Pancreas (tissue), 10 donors: ENCODE results near the gene APOBEC3C. TPM values are rescaled to one million over a fixed set of nuclear protein-coding genes. Genes with fewer than 3 reads are reported as not detected.
A peak's percentile ranks its signal among the peaks of the same experiment; 100 is the strongest.

ENCODE experiments used
- ATAC-seq, 4 donors: fragments of 200-7000 bp; cut with Tn5 transposase; one replicate each; pipeline versions ENCODE4 v1.8.0 to v1.9.1; 2020; ENCODE audit warnings: mild to moderate bottlenecking in 4 of 4, moderate library complexity in 4 of 4
- DNase-seq, 6 donors: peaks; one replicate each; pipeline ENCODE4 v3.0.0-alpha.2; 2020
- FAIRE-seq: peaks from 2 replicates; lab custom pipeline; 2012; peaks lifted over from hg19 to GRCh38; lab: Jason Lieb, UNC
- H3K27ac ChIP-seq, 4 donors: fragments of 200-600 bp; sonication (generic); 1 replicate in 3 of 4; 2 replicates in 1 of 4; pipeline versions ENCODE4 v1.5.0 to v1.8.0; 2020
- H3K27me3 ChIP-seq, 4 donors: fragments of 200-600 bp; one replicate each; pipeline ENCODE4 v1.8.0; 2021
- H3K36me3 ChIP-seq, 3 donors: fragments of 200-600 bp; sonication (generic) in 1 of 3; one replicate each; pipeline versions ENCODE4 v1.5.0 to v1.8.0; 2020 to 2021
- H3K4me1 ChIP-seq, 3 donors: fragments of 200-600 bp; one replicate each; pipeline ENCODE4 v1.8.0; 2021
- H3K4me3 ChIP-seq, 4 donors: fragments of 200-600 bp; sonication (generic) in 2 of 4; one replicate each; pipeline versions ENCODE4 v1.5.0 to v1.8.0; 2020 to 2021
- H3K9me3 ChIP-seq, 4 donors: fragments of 200-600 bp; one replicate each; pipeline ENCODE4 v1.8.0; 2021
- WGBS, 2 donors: extraction: QIAGEN DNeasy Blood & Tissue Kit; methylation state at CpG; one replicate each; pipeline ENCODE4 v1.1.7; 2013; 5-methylcytosine and 5-hydroxymethylcytosine counted together
- intact Hi-C, 3 donors: fragments of 100-400 bp; cut with DNase I; formaldehyde crosslinking; loops; one replicate each; pipeline versions ENCODE4 v1.11.1 to v1.14.2; 2022
- polyA plus RNA-seq, 2 donors: library from polyadenylated mRNA; stranded (reverse); fragments of 200-250 nt; gene quantifications; one replicate each; pipeline ENCODE4 v1.2.3, GENCODE V29; 2013
- total RNA-seq, 6 donors: library from RNA; stranded (reverse); fragmentation: NEBNext Ultra II Directional in 4 of 6; extraction: Animal tissue kit (Norgen Biotek cat#: 25700) in 4 of 6; gene quantifications; one replicate each; pipeline versions ENCODE4 v1.2.1 to v1.2.4, GENCODE V29; 2021 to 2023
- TF ChIP-seq, protein P1 (sequence below), 4 donors: fragments of 200-600 bp; sonication (generic) in 3 of 4; IDR thresholded peaks; one replicate each; pipeline versions ENCODE4 v1.5.0 to v1.8.0; 2021; ENCODE audit warnings: antibody characterized with exemption in 4 of 4
- donor health status: healthy with polysubstance abuse.
- donor health status: DM: no; HTN: no; CAD: no; lungs with moderate emphysema.
- donor health status: DM: no; HTN: no; CAD: no.
- donor health status: control.
- donor health status: control.
- donor health status: Bipolar disorder and iron deficiency.
- donor health status: DM: yes; HTN: yes; CAD: no.
- donor health status: DM: no; HTN: no; CAD: no.
- donor health status: DM: no; HTN: no; CAD: no.
- donor health status: DM: yes; HTN: yes; CAD: no.

The APOBEC3C gene
- total RNA-seq (10 to 100 TPM in 1 of 6 donors, 1 to 10 TPM in 5; 2.5 to 12.0 (median 4.2) TPM), polyA plus RNA-seq (1 to 10 TPM; 5.3 to 7.9 TPM)

DNA sequence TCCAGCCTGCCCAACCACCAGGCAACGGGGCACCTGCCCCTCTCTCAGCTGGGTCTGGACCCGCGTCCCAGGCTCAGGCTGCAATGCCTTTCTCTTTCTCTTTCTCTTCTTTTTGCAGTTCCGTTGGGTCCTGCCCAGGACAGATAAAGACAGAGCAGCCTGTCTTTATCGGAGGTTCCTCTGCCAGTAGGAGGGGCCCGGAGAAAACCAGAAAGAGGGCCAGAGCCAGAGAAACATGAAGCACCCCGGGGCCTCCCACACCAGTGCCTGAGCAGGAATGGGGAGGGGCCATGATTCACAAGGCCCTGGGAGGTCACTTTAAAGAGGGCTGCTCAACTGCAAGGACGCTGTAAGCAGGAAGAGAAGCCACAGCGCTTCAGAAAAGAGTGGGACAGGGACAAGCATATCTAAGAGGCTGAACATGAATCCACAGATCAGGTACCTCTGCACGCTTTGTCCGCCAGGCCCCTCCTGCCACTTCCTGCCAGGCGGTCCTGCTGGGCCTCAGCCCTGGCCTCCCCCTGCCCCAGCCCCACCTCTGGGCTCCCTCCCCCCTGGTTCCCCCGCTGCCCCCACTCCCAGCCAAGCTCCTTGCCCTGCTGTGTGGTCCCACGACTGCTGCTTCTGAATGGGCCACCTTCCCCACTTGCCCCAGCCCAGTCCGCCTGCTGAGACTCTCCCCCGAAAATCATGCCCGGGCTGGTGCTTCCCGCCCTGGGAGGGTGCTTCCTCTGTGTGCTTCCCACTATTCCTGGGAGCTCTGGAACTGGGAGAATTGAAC, at the start of gene APOBEC3C:
Gene APOBEC3C, plus strand, starts transcription at position 316 of the 781 bp plus-strand sequence. Its CDS starts 106 bp downstream, at position 422.
- FAIRE-seq (peak; percentile 37), DNase-seq (peak in 4 of 6 donors; percentile 51 to 60 (median 52)), ATAC-seq (peak; percentile 83 to 94 (median 92))
- H3K27me3 ChIP-seq, result no peaks in the 10 kb centered on the region
- H3K4me1 ChIP-seq, result no peaks in the 10 kb centered on the region
- TF ChIP-seq, protein P1, sequence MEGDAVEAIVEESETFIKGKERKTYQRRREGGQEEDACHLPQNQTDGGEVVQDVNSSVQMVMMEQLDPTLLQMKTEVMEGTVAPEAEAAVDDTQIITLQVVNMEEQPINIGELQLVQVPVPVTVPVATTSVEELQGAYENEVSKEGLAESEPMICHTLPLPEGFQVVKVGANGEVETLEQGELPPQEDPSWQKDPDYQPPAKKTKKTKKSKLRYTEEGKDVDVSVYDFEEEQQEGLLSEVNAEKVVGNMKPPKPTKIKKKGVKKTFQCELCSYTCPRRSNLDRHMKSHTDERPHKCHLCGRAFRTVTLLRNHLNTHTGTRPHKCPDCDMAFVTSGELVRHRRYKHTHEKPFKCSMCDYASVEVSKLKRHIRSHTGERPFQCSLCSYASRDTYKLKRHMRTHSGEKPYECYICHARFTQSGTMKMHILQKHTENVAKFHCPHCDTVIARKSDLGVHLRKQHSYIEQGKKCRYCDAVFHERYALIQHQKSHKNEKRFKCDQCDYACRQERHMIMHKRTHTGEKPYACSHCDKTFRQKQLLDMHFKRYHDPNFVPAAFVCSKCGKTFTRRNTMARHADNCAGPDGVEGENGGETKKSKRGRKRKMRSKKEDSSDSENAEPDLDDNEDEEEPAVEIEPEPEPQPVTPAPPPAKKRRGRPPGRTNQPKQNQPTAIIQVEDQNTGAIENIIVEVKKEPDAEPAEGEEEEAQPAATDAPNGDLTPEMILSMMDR (IDR thresholded peaks at IDR 0.05), result no peak
- H3K4me3 ChIP-seq, result peak within 1 kb of the TSS in 2 of 4 donors; percentile 18 to 35
- intact Hi-C loops, result no loop called here
- no peaks in the 10 kb centered on the region for H3K9me3 ChIP-seq
- no peaks in the 10 kb centered on the region for H3K36me3 ChIP-seq
- WGBS, 2 donors, result 33 to 42% methylated on average over 18 of the region's 18 CpGs
- peak within 1 kb of the TSS; percentile 42 to 81 (median 62) for H3K27ac ChIP-seq

DNA sequence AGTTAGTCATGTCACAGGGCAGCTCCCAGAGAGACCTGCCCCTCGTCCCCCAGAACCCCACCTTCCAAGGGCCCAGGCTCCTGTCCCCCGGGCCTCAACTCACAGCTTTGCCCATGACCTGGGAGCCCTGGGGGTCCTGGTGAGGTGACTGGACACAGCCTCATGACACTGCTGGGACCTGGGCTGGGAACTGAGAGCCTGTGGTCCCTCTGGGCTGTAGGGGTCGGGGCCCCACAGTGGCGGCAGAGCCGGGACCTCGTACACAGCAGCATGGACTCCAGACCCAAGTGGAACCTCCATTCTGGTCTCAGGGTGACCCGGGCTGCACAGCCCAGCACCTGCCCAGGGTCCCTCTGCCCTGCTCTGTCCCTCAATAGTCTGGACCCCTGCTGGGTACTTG, 49.8 kb upstream of the APOBEC3C start:
- Histone ChIP-seq H3K36me3 (no peaks in the 10 kb centered on the region), H3K4me1 (peaks cover 0 to 8% (median 0%) of the 10 kb centered on the region in 3 donors), H3K27me3 (no peaks in the 10 kb centered on the region), H3K4me3 (no peak overlapping the region), H3K9me3 (no peaks in the 10 kb centered on the region), H3K27ac (no peak overlapping the region)
- TF ChIP-seq, protein P1 (IDR thresholded peaks at IDR 0.05), result no peak
- FAIRE-seq (no peak), ATAC-seq (no peak), DNase-seq (no peak)
- WGBS, 2 donors, result 70 to 72% methylated on average over 7 of the region's 7 CpGs
- intact Hi-C loops, result no loop called here

- H3K9me3 ChIP-seq, result no peaks in the 10 kb centered on the region
- no peak overlapping the region for H3K27ac ChIP-seq
- H3K4me1 ChIP-seq, result peaks cover 0 to 8% (median 0%) of the 10 kb centered on the region in 3 donors
- H3K4me3 ChIP-seq, result no peak overlapping the region
- intact Hi-C loops, result no loop called here
- DNase-seq (no peak), FAIRE-seq (no peak), ATAC-seq (no peak)
- WGBS, 2 donors, result 77 to 78% methylated on average over 4 of the region's 4 CpGs
- no peaks in the 10 kb centered on the region for H3K27me3 ChIP-seq
- TF ChIP-seq, protein P1 (IDR thresholded peaks at IDR 0.05), result no peak
- no peaks in the 10 kb centered on the region for H3K36me3 ChIP-seq
These were observed 49.1 kb upstream of the APOBEC3C start for GRCh38 chr22:38964989-38965388.

- H3K4me3 ChIP-seq, result no peak overlapping the region
- H3K27me3 ChIP-seq, result no peaks in the 10 kb centered on the region
- FAIRE-seq, result no peak
- H3K9me3 ChIP-seq, result no peaks in the 10 kb centered on the region
- WGBS, 2 donors, result 85 to 90% methylated on average over 14 of the region's 14 CpGs
- DNase-seq, result no peak
- TF ChIP-seq, protein P1 (IDR thresholded peaks at IDR 0.05), result no peak
- intact Hi-C loops, result no loop called here
- H3K36me3 ChIP-seq, result no peaks in the 10 kb centered on the region
- no peak for ATAC-seq
- no peak overlapping the region for H3K27ac ChIP-seq
- peaks cover 0 to 8% (median 0%) of the 10 kb centered on the region in 3 donors for H3K4me1 ChIP-seq
These were observed 48.3 kb upstream of the APOBEC3C start for GRCh38 chr22:38965614-38966379.
